GM21723 (cell line): ENCODE data around the gene NCOA7.
"Not testable (repeated sequence)": the region's sequence is repeated elsewhere in the genome, so short reads cannot be mapped to it uniquely, and the experiment has no call there.

Experiments used
- ATAC-seq: cut with Tn5 transposase; IDR thresholded peaks from one replicate; pipeline ENCODE4 v1.9.1; 2021; ENCODE audit warnings: mild to moderate bottlenecking, moderate library complexity; ENCODE audit not compliant: unreplicated experiment

Gene NCOA7

GRCh38 chr6:125865015-125865414 lies 74.3 kb downstream of the NCOA7 start:
- no peak for ATAC-seq

GRCh38 chr6:125866433-125866832 lies 75.7 kb downstream of the NCOA7 start:
- ATAC-seq: no peak

GRCh38 chr6:125867483-125867942 lies 76.8 kb downstream of the NCOA7 start:
- ATAC-seq: no peak

DNA sequence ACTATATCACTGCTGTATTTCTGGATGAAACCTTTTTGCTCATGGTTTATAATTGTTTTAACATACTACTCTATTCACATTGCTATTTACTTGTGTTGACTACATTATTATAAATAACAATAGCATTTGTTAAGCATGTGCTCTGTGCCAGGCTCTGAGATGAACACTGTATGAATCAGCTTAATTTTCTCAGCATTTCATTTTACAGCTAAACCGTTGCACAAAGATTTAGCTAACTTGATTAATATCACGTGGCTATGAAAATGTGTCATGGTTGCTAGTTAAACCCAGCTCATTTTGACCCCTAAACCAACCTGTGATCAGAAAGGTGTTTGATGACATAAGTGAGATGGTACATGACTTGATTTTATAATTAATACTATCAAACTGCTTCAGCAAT lies 77.5 kb downstream of the NCOA7 start:
- no peak for ATAC-seq

DNA sequence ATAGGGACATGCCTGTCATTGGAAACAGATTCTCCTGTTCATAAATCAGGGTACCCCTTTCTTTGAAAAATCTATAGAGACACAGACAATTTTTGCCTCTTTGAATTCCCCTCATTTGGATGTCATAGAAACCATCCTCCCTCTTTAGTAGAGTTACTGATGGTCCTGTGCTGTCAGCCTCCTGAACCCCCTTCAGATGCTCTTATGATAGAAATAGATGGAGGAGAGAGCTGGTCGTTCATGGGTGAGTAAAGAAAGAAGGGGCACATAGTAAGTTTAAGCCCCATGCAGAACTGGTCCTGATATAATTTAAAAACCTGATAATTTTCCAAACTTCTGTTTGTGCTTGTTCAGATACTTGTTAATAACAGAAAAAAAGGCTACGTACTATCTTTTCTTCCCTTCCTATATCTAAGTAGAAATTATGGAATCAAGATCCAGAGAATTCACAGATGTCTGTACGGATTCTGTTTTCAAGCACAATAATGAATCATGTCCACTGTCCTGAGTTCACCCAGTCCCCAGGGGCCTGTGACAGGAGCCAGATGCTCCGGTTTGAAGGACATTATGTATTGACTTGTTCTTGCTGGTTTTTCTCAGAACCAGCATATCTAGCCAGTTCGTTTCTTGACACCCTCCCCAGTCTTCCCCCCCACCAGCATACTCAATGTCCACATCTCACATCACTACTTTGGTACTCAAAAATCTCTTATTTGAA lies 78.1 kb downstream of the NCOA7 start:
- no peak for ATAC-seq

DNA sequence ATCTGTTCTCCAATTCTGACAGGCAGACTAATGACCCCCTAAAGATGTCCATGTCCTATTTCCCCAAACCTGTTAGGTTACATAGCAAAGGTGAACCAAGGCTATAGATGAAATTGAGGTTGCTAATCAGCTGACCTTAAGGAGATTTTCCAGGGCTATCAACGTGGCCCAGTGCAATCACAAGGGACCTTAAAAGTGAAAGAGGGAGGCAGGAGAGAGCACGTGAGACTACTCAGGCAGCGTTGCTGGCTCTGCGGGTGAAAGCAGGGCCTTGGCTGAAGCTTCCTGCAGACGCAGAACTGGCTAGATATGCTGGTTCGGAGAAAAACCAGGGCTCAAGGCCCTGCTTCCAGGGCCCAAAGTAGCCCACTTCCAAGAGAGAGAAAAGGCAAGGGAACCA lies 78.7 kb downstream of the NCOA7 start:
- ATAC-seq: no peak

- ATAC-seq: no peak
Measured at GRCh38 chr6:125871365-125871764, 80.6 kb downstream of the NCOA7 start.

DNA sequence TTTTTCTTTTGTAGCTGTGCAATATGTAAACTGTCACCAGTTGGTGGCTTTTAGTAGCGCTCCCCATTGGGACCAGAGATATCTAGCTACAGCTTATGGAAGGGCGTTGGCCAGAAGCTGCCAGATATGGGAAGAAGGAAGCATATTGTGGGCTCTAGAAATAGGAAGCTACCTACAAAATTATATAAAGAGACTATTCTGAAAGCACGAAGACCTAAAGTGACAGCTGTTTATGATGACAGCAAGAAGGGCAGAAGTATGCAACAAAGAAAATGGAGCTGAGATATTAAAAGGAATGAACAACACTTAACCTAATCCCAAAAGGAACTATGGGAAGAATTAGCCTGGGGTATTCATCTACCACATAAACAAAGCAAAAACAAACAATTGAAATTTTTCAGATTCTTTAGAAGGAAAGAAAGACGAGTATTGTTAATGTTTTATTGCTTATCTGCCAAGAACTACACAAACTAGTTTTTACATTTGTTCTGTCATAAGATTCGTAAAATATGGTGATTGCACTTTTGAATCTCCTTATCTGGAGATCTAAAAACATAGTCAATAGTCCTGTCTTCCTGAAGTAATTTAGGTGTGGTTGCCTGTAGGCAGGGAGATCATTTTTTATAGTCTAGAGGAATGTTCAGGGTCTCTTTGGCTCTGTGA lies 81.6 kb downstream of the NCOA7 start:
- no peak for ATAC-seq

- no peak for ATAC-seq
Measured at GRCh38 chr6:125882243-125882642, 91.5 kb downstream of the NCOA7 start.

DNA sequence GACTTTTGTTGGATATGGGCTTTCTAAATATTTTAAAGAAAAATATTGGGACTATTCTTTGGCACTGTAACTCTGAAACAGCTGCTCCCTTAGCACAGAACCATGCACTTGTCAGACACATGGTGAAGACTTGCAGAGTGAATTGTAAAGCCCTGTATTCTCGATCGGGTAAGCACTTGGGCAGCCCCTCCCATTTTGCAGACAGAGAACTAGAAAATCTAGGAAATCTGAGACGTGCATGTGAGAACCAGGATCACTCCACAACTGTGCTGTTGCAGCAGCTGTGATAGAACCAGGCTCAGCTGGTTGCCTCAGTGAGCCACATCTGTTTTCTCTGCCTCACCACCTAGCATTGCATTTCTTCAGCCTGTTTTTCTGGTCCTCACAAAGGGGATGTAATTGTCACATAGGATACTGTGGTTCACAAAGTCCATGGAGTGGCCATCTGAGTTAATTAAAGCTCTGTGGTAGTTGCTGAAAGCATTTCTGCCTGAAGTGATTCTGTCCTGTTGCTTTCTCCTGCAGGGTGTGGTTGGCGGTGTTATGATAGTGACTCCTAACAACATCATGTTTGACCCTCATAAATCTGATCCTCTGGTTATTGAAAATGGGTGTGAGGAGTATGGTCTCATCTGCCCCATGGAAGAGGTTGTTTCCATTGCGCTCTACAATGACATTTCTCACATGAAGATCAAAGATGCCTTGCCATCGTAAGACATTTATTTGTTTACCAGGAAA lies 94.0 kb downstream of the NCOA7 start:
- no peak for ATAC-seq

GRCh38 chr6:125886021-125886420 lies 95.3 kb downstream of the NCOA7 start:
- ATAC-seq: no peak

DNA sequence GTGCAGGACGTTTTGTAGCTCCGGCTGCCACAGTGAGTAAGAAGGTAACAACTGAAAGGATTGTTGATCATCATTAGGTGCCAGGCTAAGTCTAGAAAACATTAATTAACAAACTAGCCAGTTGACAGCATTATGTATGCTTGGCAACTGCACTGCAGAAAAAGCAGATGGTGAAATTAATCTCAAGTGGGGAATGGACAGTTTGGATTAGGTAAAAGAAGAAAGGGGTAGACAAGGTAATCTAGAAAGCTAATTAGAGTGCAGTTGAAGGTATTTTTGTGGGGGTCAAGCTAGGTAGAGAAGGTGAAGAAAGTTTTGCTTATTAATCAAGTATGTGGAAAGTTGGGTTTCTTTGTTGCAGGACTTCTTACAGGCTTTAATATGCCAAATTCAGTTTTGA lies 96.2 kb downstream of the NCOA7 start:
- ATAC-seq: no peak

DNA sequence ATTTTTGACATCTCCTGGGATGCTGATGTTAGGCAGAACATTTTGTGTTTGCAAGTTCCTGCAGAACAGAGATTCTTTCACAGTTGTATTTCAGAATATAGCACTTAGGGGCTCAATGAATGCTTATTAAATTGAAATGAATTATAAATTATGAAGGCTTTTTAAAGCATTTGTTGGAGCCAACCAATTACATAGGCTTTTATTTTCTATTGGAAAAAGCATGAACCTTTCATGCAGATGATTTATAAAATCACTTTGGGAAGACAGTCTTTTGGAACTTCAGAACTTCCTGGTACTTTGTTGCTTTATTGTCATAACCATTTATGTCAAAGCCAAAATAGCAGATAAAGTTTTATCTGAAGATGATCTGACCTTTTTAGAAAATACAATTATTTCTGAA lies 96.6 kb downstream of the NCOA7 start:
- no peak for ATAC-seq

DNA sequence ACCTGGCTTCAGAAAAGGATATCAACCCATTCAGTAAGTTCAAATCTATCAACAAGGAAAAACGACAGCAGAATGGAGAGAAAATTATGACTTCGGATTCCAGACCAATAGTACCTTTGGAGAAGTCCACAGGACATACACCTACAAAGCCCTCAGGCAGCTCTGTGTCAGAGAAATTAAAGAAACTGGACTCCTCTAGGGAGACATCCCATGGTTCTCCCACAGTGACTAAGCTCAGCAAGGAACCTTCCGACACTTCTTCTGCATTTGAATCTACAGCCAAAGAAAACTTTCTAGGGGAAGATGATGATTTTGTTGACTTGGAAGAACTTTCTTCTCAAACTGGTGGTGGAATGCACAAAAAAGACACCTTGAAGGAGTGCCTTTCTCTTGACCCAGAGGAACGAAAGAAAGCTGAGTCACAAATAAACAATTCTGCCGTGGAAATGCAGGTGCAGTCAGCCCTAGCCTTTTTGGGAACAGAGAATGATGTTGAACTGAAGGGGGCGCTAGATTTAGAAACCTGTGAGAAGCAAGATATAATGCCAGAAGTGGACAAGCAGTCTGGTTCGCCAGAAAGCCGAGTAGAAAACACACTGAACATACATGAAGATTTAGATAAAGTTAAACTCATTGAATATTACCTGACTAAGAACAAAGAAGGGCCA lies 98.4 kb downstream of the NCOA7 start:
- ATAC-seq: peak; percentile 57

- no peak for ATAC-seq
Measured at GRCh38 chr6:125899726-125900182, 109.0 kb downstream of the NCOA7 start.

GRCh38 chr6:125904871-125905270 lies 114.1 kb downstream of the NCOA7 start:
- peak; percentile 52 for ATAC-seq

- no peak for ATAC-seq
Measured at GRCh38 chr6:125906158-125906998, 115.6 kb downstream of the NCOA7 start.

DNA sequence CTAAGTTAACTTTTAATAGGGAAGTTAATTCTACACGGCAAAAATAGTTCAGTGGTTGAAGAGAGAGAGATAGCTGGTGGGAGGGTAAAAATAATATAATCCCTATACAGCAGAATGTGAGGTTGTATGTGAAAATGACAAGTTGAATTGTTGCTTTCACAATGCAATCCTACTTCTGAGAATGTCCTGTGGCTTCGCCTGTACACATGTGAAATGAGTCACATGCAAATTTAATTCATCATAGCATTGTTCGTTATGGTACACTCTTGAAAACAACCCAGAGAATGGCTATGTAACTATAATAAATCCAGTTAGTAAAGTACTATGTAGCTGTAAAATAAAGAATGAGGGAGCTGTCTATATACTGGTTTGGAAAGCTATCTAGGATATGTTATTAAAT lies 119.8 kb downstream of the NCOA7 start:
- ATAC-seq: peak; percentile 99

DNA sequence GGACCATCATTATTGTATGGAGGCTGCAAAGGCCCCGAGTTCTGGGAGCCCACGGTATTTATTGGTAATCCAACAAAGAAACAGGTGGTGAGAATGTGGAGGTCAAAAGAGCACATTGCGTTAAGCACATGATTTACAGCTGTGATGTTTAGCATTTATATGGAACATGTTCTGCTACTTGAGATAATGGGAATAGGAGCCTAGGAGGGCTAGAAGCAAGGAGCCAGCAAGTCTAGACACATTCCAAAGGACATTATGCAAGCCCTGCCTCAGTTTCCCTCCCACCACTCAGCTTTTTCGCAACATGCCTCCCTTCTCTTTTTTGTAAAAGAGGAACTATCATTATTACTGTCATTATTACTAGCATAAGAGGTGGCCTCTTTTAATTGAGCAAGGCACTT lies 120.3 kb downstream of the NCOA7 start:
- not testable (repeated sequence) for ATAC-seq

- not testable (repeated sequence) for ATAC-seq
Measured at GRCh38 chr6:125912430-125912829, 121.7 kb downstream of the NCOA7 start.
